ENCODE measurements around the gene IGFN1.

Gene IGFN1

DNA sequence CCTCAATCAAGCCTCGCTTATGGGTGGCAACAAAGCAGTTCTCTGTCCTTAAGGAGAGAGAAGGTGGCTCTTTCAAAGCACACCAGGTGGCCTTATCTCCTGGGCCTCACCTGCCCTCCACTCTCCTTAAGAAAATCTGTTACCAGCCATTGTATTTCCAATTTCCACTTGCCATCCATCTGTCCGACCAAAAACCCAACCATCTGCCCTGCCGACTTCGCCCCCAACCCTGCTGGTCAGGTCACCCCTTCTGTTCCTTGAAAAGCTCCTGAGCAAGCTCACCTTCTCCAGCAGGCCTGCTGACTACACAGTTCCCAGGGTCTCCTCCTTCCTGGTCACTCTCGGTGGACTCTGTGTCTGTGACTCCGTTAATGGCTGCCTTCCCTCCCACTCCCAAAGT, 619 bp upstream of the IGFN1 start:
- no peak overlapping the region for H3K4me3 ChIP-seq (ENCODE audit: low read depth, low read length)
- TF ChIP-seq, protein P1, sequence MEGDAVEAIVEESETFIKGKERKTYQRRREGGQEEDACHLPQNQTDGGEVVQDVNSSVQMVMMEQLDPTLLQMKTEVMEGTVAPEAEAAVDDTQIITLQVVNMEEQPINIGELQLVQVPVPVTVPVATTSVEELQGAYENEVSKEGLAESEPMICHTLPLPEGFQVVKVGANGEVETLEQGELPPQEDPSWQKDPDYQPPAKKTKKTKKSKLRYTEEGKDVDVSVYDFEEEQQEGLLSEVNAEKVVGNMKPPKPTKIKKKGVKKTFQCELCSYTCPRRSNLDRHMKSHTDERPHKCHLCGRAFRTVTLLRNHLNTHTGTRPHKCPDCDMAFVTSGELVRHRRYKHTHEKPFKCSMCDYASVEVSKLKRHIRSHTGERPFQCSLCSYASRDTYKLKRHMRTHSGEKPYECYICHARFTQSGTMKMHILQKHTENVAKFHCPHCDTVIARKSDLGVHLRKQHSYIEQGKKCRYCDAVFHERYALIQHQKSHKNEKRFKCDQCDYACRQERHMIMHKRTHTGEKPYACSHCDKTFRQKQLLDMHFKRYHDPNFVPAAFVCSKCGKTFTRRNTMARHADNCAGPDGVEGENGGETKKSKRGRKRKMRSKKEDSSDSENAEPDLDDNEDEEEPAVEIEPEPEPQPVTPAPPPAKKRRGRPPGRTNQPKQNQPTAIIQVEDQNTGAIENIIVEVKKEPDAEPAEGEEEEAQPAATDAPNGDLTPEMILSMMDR (IDR thresholded peaks at IDR 0.05; ENCODE audit: insufficient read depth, low read length, missing control alignments) = no peak
- CTCF ChIA-PET = interaction anchor here (1.0 kb wide), 1 partner anchor 35 kb away, joined by 3 read pairs; no protein-coding TSS in a partner anchor
- POLR2A ChIA-PET = no interaction called here
- no peak for DNase-seq (ENCODE audit: low read depth, low spot score)

DNA sequence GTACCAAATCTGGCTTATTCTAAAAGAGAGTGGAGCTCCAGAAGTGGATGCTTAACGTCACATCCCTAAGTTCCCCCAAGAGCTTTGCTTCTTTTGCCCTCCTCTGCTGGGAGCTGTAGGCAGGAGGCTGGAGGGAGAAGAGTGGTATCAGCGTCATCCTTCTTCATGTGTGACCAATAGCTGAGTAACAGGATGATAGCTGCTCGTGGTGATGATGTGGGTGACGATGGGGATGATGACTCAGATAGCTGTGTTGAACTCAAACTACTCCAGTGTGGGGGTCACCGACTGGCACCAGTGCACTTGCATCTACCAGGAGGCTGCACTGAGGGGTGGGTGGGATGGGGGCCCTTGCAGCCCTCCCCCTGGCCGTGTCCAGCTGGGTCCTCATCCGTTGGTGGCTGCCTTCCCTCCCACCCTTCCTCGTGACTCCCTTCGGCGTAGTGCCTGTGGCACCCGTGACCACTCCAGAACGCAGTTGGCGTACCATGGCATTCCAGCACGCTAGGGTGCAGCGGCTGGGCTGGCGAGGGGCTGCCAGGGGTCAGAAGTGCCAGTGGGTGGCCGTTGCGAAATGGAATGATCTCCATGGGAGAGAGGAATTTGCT, 1.1 kb downstream of the IGFN1 start:
- TF ChIP-seq, protein P1 (IDR thresholded peaks at IDR 0.05; ENCODE audit: insufficient read depth, low read length, missing control alignments) = no peak
- ChIA-PET POLR2A (no interaction called here), CTCF (interaction anchor here (1.1 to 2.2 kb wide), 5 partner anchors 8 to 77 kb away, joined by 3 to 6 read pairs (median 4); no protein-coding TSS in a partner anchor)
- H3K4me3 ChIP-seq (ENCODE audit: low read depth, low read length) = no peak overlapping the region
- peak; percentile 65 for DNase-seq (ENCODE audit: low read depth, low spot score)

DNA sequence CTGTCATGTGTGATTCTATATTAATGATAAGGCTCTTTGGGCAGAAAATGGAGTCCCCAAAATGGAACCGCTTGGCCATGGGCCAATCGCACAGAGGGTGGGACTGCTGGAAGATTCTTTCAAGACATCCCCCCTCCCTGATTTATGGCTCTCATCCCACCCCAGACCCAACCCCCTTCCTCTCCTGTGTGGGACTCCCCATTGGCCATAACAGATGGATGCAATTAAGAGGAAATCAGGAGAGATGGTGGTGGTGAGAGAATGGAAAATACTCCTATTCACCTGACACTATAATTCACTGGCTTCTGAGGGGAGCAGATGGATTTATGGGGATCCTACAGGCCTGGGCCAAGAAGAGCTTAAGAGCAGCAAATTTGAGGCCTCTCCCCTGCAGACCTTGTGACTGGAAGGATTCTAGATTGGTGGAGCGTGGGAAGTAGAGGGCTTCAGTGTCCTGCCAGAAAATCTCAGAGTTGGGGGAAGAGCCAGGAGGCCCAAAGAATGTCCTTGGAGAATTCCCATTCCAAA, 1.7 kb downstream of the IGFN1 start:
- DNase-seq (ENCODE audit: low read depth, low spot score) = no peak
- ChIA-PET POLR2A (no interaction called here), CTCF (interaction anchor here (1.1 to 2.2 kb wide), 7 partner anchors 8 to 78 kb away, joined by 3 to 8 read pairs (median 4); no protein-coding TSS in a partner anchor)
- H3K4me3 ChIP-seq (ENCODE audit: low read depth, low read length) = no peak overlapping the region
- TF ChIP-seq, protein P1 (IDR thresholded peaks at IDR 0.05; ENCODE audit: insufficient read depth, low read length, missing control alignments) = no peak

DNA sequence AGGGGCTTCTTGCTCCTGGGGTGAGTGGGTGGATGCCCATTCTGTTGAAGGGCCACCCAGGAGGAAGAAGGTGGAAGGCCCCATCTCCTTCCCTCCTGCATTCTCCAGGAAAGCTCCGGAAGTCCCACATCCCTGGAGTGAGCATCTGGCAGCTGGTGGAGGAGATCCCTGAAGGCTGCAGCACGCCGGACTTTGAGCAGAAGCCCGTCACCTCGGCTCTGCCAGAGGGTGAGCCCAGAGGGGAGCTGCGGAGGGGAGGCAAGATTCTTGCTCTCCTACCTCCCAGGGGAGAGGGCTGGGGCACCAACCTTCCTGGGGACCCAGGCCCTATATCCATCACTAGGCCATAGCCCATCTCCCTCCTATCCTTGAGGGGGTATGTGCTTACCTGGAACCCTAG, 3.4 kb downstream of the IGFN1 start:
- CTCF ChIA-PET = interaction anchor here (2.0 kb wide), 1 partner anchor 56 kb away, joined by 8 read pairs; no protein-coding TSS in a partner anchor
- no peak for DNase-seq (ENCODE audit: low read depth, low spot score)
- POLR2A ChIA-PET = no interaction called here
- TF ChIP-seq, protein P1 (IDR thresholded peaks at IDR 0.05; ENCODE audit: insufficient read depth, low read length, missing control alignments) = no peak
- H3K4me3 ChIP-seq (ENCODE audit: low read depth, low read length) = no peak overlapping the region

DNA sequence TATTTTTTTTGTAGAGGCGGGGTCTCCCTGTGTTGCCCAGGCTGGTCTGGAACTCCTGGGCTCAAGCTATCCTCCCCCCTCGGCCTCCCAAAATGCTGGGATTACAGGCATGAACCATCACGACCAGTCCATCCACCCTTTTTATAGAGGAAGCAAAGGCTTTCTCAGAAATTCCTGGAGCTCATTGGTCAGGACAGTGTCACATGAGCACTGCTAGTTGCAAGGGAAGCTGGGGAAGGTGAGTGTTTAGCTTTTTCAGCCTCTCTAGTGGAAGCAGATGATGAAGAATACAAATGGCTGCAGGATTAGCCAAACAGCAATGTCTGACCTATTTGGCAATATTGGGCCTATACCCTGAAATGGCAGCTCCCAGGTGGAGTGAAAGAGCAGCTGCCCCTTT, 8.0 kb downstream of the IGFN1 start:
- TF ChIP-seq, protein P1 (IDR thresholded peaks at IDR 0.05; ENCODE audit: insufficient read depth, low read length, missing control alignments) = no peak
- no peak for DNase-seq (ENCODE audit: low read depth, low spot score)
- H3K4me3 ChIP-seq (ENCODE audit: low read depth, low read length) = no peak overlapping the region
- CTCF ChIA-PET = interaction anchor here (1.2 to 1.5 kb wide), 3 partner anchors 12 to 24 kb away, joined by 3 to 4 read pairs (median 4); no protein-coding TSS in a partner anchor
- POLR2A ChIA-PET = no interaction called here

DNA sequence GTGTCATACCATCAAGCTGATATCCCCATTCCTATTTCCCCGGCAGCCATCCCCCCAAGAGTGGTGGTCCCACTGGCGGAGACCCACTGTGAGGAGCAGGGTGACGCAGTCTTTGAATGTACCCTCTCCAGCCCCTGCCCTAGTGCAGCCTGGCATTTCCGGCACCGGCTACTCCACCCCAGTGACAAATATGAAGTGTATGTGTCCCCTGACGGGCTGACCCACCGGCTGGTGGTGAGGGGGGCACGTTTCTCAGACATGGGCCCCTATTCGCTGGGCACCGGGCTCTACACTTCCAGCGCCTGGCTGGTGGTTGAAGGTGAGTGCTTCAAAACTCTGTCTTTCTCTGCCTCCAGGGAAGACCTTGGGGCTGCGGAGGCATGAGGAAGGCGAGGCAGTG, 14.4 kb downstream of the IGFN1 start:
- ChIA-PET POLR2A (no interaction called here), CTCF (interaction anchor here (1.5 kb wide), 1 partner anchor 9 kb away, joined by 3 read pairs; no protein-coding TSS in a partner anchor)
- TF ChIP-seq, protein P1 (IDR thresholded peaks at IDR 0.05; ENCODE audit: insufficient read depth, low read length, missing control alignments) = no peak
- DNase-seq (ENCODE audit: low read depth, low spot score) = no peak
- no peak overlapping the region for H3K4me3 ChIP-seq (ENCODE audit: low read depth, low read length)
